Thymus (tissue), 11 donors: ENCODE measurements around the gene BNC1. TPM values are rescaled to one million over a fixed set of nuclear protein-coding genes. Genes with fewer than 3 reads are reported as not detected.

Experiments
- DNase-seq, 9 donors: peaks; one replicate each; pipeline ENCODE4 v3.0.0-alpha.2; 2013; ENCODE audit warnings: low spot score in 9 of 9, low read depth in 6 of 9, missing footprints in 1 of 9
- H3K27ac ChIP-seq, 2 donors: one replicate each; pipeline ENCODE4 v1.5.1; 2013; ENCODE audit warnings: control low read depth in 1 of 2, low read depth in 1 of 2, low read length in 1 of 2, mild to moderate bottlenecking in 1 of 2, moderate library complexity in 1 of 2
- H3K27me3 ChIP-seq, 2 donors: one replicate each; pipeline ENCODE4 v1.5.1; 2013; ENCODE audit warnings: low read length in 1 of 2; ENCODE audit not compliant: control insufficient read depth in 2 of 2, insufficient read depth in 1 of 2
- H3K36me3 ChIP-seq, 2 donors: one replicate each; pipeline ENCODE4 v1.5.1; 2013; ENCODE audit warnings: low read length in 1 of 2, mild to moderate bottlenecking in 1 of 2, moderate library complexity in 1 of 2; ENCODE audit not compliant: control insufficient read depth in 2 of 2, insufficient read depth in 2 of 2
- H3K4me1 ChIP-seq, 2 donors: one replicate each; pipeline ENCODE4 v1.5.1; 2013; ENCODE audit warnings: low read length in 2 of 2; ENCODE audit not compliant: control insufficient read depth in 2 of 2, insufficient read depth in 2 of 2
- H3K4me3 ChIP-seq, 2 donors: one replicate each; pipeline ENCODE4 v1.5.1; 2013; ENCODE audit warnings: low read length in 2 of 2, control low read depth in 1 of 2, mild to moderate bottlenecking in 1 of 2
- H3K9me3 ChIP-seq, 2 donors: one replicate each; pipeline ENCODE4 v1.5.1; 2013; ENCODE audit warnings: low read length in 1 of 2, mild to moderate bottlenecking in 1 of 2; ENCODE audit not compliant: control insufficient read depth in 2 of 2, insufficient read depth in 1 of 2
- WGBS: extraction: QIAGEN DNeasy Blood & Tissue Kit; methylation state at CpG from one replicate; pipeline ENCODE4 v1.1.7; 2013; 5-methylcytosine and 5-hydroxymethylcytosine counted together
- polyA plus RNA-seq: library from polyadenylated mRNA; stranded (reverse); fragments of 200-250 nt; gene quantifications from one replicate; pipeline ENCODE4 v1.2.3, GENCODE V29; 2013
- total RNA-seq: library from RNA; stranded (reverse); fragments of 120-200 nt; gene quantifications from one replicate; pipeline ENCODE4 v1.2.4, GENCODE V29; 2013
- donor health status: healthy.

The BNC1 gene
- total and polyA plus RNA-seq, 2 donors: 1.7 to 6.8 TPM

DNA sequence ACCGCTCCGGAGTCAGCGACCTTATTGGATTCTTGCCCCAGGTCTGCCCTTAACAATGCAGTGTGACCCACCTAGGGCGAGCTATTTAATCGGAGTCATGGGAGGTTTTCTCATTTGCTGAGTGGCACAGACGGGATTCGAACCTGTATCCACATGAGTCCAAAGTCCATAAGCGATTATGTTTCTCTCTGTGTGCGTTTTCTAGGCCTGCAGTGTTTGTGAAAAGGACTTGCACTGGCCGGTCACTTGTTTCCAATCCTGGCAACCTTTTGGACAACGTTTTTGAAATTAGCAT lies 76.2 kb downstream of the BNC1 start:
- H3K27me3 ChIP-seq: peaks cover 2 to 20% of the 10 kb centered on the region in 2 donors
- no peak overlapping the region for H3K27ac ChIP-seq
- no peaks in the 10 kb centered on the region for H3K36me3 ChIP-seq
- H3K4me3 ChIP-seq: peak overlapping the region; percentile 54 to 85
- DNase-seq: no peak
- WGBS: 22% methylated on average over 11 of the region's 11 CpGs
- H3K4me1 ChIP-seq: peaks cover 6 to 8% of the 10 kb centered on the region in 2 donors
- H3K9me3 ChIP-seq: no peaks in the 10 kb centered on the region

DNA sequence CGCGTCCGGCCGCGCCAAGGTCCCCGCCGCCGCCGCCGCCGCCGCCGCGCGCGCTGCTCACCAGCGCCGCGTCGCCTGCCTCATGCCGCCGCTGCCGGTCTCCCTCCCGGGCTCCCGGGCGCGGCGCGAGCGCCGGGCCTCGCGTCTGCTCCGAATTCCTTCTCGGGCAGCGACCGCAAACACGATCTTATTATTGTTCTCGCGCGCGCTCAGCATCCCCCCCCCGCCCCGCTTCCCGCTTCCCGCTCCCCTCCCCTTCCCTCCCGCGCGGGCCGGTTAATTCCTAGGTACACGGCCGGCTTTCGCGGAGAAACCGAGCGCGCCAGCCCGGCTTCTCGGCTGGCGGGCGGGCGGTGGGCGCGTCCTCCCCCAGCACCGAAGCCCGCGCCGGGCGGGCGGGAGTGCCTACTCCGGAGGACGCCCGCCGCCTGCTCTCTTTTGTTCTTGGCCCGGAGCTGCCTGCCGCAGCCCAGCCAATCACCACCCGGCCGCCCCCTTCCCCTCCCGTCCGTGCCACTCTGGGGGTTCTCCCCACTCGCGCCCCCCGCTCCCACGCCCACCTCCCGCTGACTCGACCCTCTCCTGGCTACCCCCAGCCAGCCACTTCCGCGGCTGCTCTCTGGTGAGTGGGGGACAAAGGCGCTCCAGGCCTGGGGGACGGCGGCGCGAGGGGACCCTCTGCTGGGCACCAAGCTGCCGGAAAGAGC lies 76.7 kb downstream of the BNC1 start, which contains the start of gene HDGFL3:
HDGFL3 (minus strand) TSS at position 164 of the 707 bp plus-strand sequence. CDS start 409 bp downstream, outside the sequence.
- peak within 1 kb of the TSS; percentile 63 to 72 for H3K27ac ChIP-seq
- under 1% methylated on average over 94 of the region's 94 CpGs for WGBS

DNA sequence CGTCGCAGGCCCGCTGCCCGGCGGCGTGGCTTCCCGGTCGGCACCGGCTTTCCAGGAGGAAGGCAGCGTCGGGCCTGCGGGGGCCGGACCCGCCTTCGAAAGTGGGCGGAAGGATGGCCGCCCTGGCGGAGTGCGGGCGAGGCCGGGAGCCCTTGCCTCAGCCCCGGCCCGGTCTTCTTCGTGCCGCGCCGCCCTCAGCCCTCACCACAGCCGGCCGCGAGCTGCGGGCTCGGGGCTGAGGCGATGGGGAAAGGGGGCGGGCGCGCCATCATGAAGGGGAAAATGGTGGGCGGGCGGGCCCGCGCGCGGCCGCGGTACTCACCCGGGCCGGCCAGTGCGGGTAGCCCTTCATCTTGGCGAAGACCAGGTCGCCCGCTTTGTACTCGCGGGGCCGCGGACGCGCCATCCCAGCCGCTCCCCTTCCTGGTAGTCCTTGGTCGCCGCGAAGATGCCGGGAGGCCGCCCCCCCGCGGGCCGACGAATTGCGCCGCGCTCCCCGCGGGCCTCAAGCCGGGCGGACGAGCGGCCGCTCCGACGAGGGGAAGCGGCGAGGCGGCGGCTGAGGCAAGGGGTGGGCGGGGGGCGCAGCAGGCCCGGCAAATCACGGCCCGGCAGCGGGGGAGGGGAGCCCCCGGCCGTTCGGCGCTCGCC lies 77.3 kb downstream of the BNC1 start:
- Histone ChIP-seq H3K27me3 (peaks cover 2 to 20% of the 10 kb centered on the region in 2 donors), H3K27ac (peak overlapping the region; percentile 63 to 72), H3K4me3 (peak overlapping the region; percentile 57 to 85), H3K9me3 (no peaks in the 10 kb centered on the region), H3K4me1 (peaks cover 6 to 8% of the 10 kb centered on the region in 2 donors), H3K36me3 (no peaks in the 10 kb centered on the region)
- under 1% methylated on average over 93 of the region's 93 CpGs for WGBS
- peak in 3 of 9 donors; percentile 22 to 38 (median 24) for DNase-seq

More for the DNA sequence above, 76.7 kb downstream of the BNC1 start, which contains the start of gene HDGFL3:
- peaks cover 2 to 20% of the 10 kb centered on the region in 2 donors for H3K27me3 ChIP-seq
- peak in 5 of 9 donors; percentile 19 to 59 (median 30) for DNase-seq
- peak within 1 kb of the TSS; percentile 57 to 85 for H3K4me3 ChIP-seq
- peaks cover 6 to 8% of the 10 kb centered on the region in 2 donors for H3K4me1 ChIP-seq
- H3K36me3 ChIP-seq: no peaks in the 10 kb centered on the region
- no peaks in the 10 kb centered on the region for H3K9me3 ChIP-seq

DNA sequence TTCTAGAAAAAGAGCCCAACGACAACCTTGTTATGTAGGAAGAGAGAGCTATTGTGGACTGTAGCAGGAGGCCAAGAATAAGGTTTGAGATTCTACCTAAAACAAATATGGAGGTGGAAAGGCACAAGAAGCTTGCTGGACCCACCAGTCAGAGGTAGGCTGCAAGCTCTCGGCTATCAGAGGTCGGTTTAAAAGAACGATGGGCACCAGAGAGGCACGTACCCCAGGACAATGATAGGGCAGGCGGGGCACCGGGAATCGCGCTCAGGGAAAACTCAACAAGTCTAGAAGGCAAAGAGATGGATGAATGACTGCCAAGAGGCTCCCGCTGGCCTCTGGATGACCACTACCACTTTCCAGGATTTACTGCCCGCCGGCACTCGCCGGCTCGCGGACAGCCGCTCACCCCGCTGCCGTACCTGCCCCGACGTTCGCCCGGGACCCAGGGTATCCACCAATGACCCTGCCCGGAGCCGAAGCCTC lies 77.9 kb downstream of the BNC1 start:
- Histone ChIP-seq H3K4me3 (peak overlapping the region; percentile 57 to 85), H3K27ac (peak overlapping the region; percentile 63 to 72), H3K36me3 (no peaks in the 10 kb centered on the region), H3K4me1 (peaks cover 6 to 8% of the 10 kb centered on the region in 2 donors), H3K9me3 (no peaks in the 10 kb centered on the region), H3K27me3 (peaks cover 2 to 20% of the 10 kb centered on the region in 2 donors)
- peak in 1 of 9 donors; percentile 27 for DNase-seq
- WGBS: 4% methylated on average over 25 of the region's 25 CpGs

Other genes with a start within 250 kb of the BNC1 start
- gene BTBD1, start 217.4 kb downstream of the BNC1 start, total RNA-seq: 61.1 TPM
- 44.4 TPM for gene BTBD1, start 217.4 kb downstream of the BNC1 start, polyA plus RNA-seq
- 2.9 TPM for gene TM6SF1, start 177.0 kb downstream of the BNC1 start, total RNA-seq
- 11.7 TPM for gene TM6SF1, start 177.0 kb downstream of the BNC1 start, polyA plus RNA-seq
- 43.1 TPM for gene HDGFL3, start 76.8 kb downstream of the BNC1 start, total RNA-seq
- gene HDGFL3, start 76.8 kb downstream of the BNC1 start, polyA plus RNA-seq: 20.9 TPM
- 3.3 TPM for gene SH3GL3, start 162.7 kb upstream of the BNC1 start, total RNA-seq
- gene SH3GL3, start 162.7 kb upstream of the BNC1 start, polyA plus RNA-seq: 2.2 TPM